Neural progenitor cell (in vitro differentiated cells): ENCODE results near the gene FAM78A.

ENCODE experiments used
- EZH2phosphoT487 ChIP-seq: fragments of 200-600 bp; sonication (generic); IDR thresholded peaks from 2 replicates; pipeline ENCODE4 v1.6.1; 2017; ENCODE audit warnings: antibody characterized with exemption
- TF ChIP-seq, protein P1 (sequence below): fragments of 200-600 bp; sonication (generic); IDR thresholded peaks from 2 replicates; pipeline ENCODE4 v1.5.1; 2017; ENCODE audit warnings: antibody characterized with exemption, mild to moderate bottlenecking

DNA sequence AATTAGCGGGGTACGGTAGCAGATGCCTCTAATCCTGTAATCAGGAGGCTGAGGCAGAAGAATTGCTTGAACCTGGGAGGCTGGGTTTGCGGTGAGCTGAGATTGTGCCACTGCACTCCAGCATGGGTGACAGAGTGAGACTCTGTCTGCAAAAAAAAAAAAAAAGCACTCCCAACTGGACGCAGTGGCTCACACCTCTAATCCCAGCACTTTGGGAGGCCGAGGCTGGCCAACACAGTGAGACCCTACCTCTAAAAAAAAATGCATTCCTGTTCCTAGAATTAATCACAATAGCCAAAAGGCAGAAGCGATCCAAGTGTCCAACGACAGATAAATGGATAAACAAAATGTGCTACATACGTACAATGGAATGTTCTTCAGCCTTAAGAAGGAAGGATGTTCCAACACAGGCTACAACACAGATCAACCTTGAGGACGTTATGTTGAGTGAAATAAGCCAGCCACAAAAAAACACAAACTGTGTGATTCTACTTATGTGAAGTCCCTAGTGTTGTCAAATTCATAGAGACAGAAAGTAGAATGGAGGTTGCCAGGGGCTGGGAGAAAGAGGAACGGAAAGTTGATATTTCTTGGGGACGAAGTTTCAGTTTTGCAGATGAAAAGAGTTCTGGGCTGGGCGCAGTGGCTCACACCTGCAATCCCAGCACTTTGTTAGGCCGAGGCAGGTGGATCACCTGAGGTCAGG is 13.8 kb downstream of the FAM78A start:
- TF ChIP-seq, protein P1, sequence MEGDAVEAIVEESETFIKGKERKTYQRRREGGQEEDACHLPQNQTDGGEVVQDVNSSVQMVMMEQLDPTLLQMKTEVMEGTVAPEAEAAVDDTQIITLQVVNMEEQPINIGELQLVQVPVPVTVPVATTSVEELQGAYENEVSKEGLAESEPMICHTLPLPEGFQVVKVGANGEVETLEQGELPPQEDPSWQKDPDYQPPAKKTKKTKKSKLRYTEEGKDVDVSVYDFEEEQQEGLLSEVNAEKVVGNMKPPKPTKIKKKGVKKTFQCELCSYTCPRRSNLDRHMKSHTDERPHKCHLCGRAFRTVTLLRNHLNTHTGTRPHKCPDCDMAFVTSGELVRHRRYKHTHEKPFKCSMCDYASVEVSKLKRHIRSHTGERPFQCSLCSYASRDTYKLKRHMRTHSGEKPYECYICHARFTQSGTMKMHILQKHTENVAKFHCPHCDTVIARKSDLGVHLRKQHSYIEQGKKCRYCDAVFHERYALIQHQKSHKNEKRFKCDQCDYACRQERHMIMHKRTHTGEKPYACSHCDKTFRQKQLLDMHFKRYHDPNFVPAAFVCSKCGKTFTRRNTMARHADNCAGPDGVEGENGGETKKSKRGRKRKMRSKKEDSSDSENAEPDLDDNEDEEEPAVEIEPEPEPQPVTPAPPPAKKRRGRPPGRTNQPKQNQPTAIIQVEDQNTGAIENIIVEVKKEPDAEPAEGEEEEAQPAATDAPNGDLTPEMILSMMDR, result no peak
- no peak for TF ChIP-seq EZH2phosphoT487
